B cell (primary cell): Measurements from ENCODE around the gene NGEF. TPM values are rescaled to one million over a fixed set of nuclear protein-coding genes. Genes with fewer than 3 reads are reported as not detected.

ENCODE experiments used
- ATAC-seq: fragments of 200-7000 bp; cut with Tn5 transposase; one replicate; pipeline ENCODE4 v1.10.0; 2021; ENCODE audit warnings: low read depth, mild to moderate bottlenecking, moderate number of reproducible peaks, moderate library complexity
- CTCF ChIA-PET: fragments of 350-600 bp; sonication (Branson Sonifier 250); formaldehyde crosslinking; loops from one replicate; lab custom pipeline; 2021; ENCODE audit warnings: antibody characterized with exemption, inconsistent platforms; lab: Charles Lee
- POLR2A ChIA-PET: fragments of 350-600 bp; sonication (Branson Sonifier 250); formaldehyde crosslinking; loops from one replicate; lab custom pipeline; 2021; ENCODE audit warnings: antibody characterized with exemption; lab: Charles Lee
- DNase-seq: peaks from one replicate; pipeline ENCODE4 v3.0.0; 2013
- H2AFZ ChIP-seq: 2 replicates; pipeline ENCODE4 v1.6.1; 2012; ENCODE audit warnings: mild to moderate bottlenecking, low read depth, low read length; ENCODE audit not compliant: insufficient read depth, poor library complexity, severe bottlenecking
- H3K27ac ChIP-seq, 2 donors: 1 replicate in 1 of 2; 2 replicates in 1 of 2; pipeline ENCODE4 v1.5.1; 2012 to 2013; ENCODE audit warnings: low read length in 2 of 2, mild to moderate bottlenecking in 2 of 2, moderate library complexity in 1 of 2
- H3K27me3 ChIP-seq, 4 experiments: fragments of 200-600 bp in 1 of 4; sonication (generic) in 1 of 4; replicated peaks in 1 of 4; 1 replicate in 2 of 4; 2 replicates in 2 of 4; pipeline versions ENCODE4 v1.6.1 to v1.7.0; 2013 to 2016; ENCODE audit warnings: low read length in 3 of 4, mild to moderate bottlenecking in 2 of 4, mixed read lengths in 1 of 4, moderate library complexity in 1 of 4; ENCODE audit not compliant: insufficient read depth in 4 of 4, control insufficient read depth in 3 of 4; ENCODE audit errors: control extremely low read depth in 1 of 4
- H3K36me3 ChIP-seq, 2 experiments: replicated peaks in 1 of 2; 1 replicate in 1 of 2; 2 replicates in 1 of 2; pipeline versions ENCODE4 v1.6.1 to v1.7.1; 2013; ENCODE audit warnings: low read length in 1 of 2; ENCODE audit not compliant: insufficient read depth in 2 of 2, control insufficient read depth in 1 of 2; ENCODE audit errors: control extremely low read depth in 1 of 2, extremely low read depth in 1 of 2
- H3K4me1 ChIP-seq, 2 donors: fragments of 200-600 bp in 1 of 2; sonication (generic) in 1 of 2; 1 replicate in 1 of 2; 2 replicates in 1 of 2; pipeline versions ENCODE4 v1.5.1 to v1.6.1; 2013 to 2017; ENCODE audit warnings: low read length in 2 of 2; ENCODE audit not compliant: control insufficient read depth in 2 of 2, insufficient read depth in 2 of 2
- H3K4me2 ChIP-seq: replicated peaks from 2 replicates; pipeline ENCODE3; 2012; ENCODE audit warnings: mild to moderate bottlenecking, low read depth, low read length; ENCODE audit not compliant: poor library complexity, severe bottlenecking
- H3K4me3 ChIP-seq, 5 experiments: fragments of 200-600 bp in 1 of 5; sonication (generic) in 1 of 5; 1 replicate in 3 of 5; 2 replicates in 2 of 5; pipeline versions ENCODE4 v1.5.1 to v1.7.0; 2011 to 2016; ENCODE audit warnings: low read length in 4 of 5, mild to moderate bottlenecking in 4 of 5, low read depth in 2 of 5, control low read depth in 1 of 5, moderate library complexity in 1 of 5; ENCODE audit not compliant: insufficient read depth in 1 of 5; ENCODE audit errors: control extremely low read depth in 1 of 5, extremely low read depth in 1 of 5
- H3K79me2 ChIP-seq: fragments of 200-600 bp; sonication (generic); one replicate; pipeline ENCODE4 v1.6.0; 2016; ENCODE audit warnings: low read length; ENCODE audit not compliant: control insufficient read depth, insufficient read depth
- H3K9ac ChIP-seq: fragments of 200-600 bp; sonication (generic); 2 replicates; pipeline ENCODE4 v1.6.1; 2017; ENCODE audit warnings: mild to moderate bottlenecking, low read length, moderate library complexity
- H3K9me3 ChIP-seq, 3 donors: one replicate each; pipeline versions ENCODE4 v1.6.1 to v1.7.1; 2013; ENCODE audit warnings: low read length in 2 of 3; ENCODE audit not compliant: control insufficient read depth in 2 of 3, insufficient read depth in 1 of 3; ENCODE audit errors: control extremely low read depth in 1 of 3
- H4K20me1 ChIP-seq: 2 replicates; pipeline ENCODE4 v1.6.0; 2012; ENCODE audit warnings: mild to moderate bottlenecking, low read length; ENCODE audit not compliant: insufficient read depth, control insufficient read depth, poor library complexity, severe bottlenecking
- H3K27ac Mint-ChIP-seq: one replicate; pipeline ENCODE4 v1.8.0; 2021; ENCODE audit warnings: mixed read lengths
- H3K27me3 Mint-ChIP-seq: one replicate; pipeline ENCODE4 v1.8.0; 2021; ENCODE audit warnings: mixed read lengths
- H3K4me1 Mint-ChIP-seq: one replicate; pipeline ENCODE4 v1.8.0; 2021; ENCODE audit warnings: mixed read lengths
- H3K4me3 Mint-ChIP-seq: one replicate; pipeline ENCODE4 v1.8.0; 2021; ENCODE audit warnings: mixed read lengths
- H3K9me3 Mint-ChIP-seq: one replicate; pipeline ENCODE4 v1.8.0; 2022; ENCODE audit warnings: mixed read lengths; ENCODE audit not compliant: insufficient read depth
- CTCF ChIP-seq: fragments of 200-600 bp; IDR thresholded peaks from one replicate; pipeline ENCODE4 v1.8.0; 2022; ENCODE audit warnings: antibody characterized with exemption, mild to moderate bottlenecking
- EZH2 ChIP-seq: IDR thresholded peaks from 2 replicates; pipeline ENCODE4 v1.6.1; 2012; ENCODE audit warnings: borderline replicate concordance, low read depth, mild to moderate bottlenecking, moderate library complexity, low read length; ENCODE audit not compliant: insufficient read depth, poor library complexity, severe bottlenecking
- WGBS: methylation state at CpG from one replicate; pipeline ENCODE4 v1.1.5; 2013; ENCODE audit warnings: missing lambda C conversion rate; ENCODE audit not compliant: insufficient coverage; 5-methylcytosine and 5-hydroxymethylcytosine counted together
- intact Hi-C: fragments of 100-400 bp; cut with micrococcal nuclease; formaldehyde crosslinking; loops from one replicate; pipeline ENCODE4 v1.10.0; 2022
- polyA plus RNA-seq: library from polyadenylated mRNA; depleted of rRNA; stranded (reverse); fragments of >200 nt; gene quantifications from 2 replicates; pipeline ENCODE4 v1.2.3, GENCODE V29; 2012
- total RNA-seq, 2 donors: library from RNA; stranded (reverse); fragments of 120-200 nt in 1 of 2; gene quantifications; 1 replicate in 1 of 2; 2 replicates in 1 of 2; pipeline versions ENCODE4 v1.2.3 to v1.2.4, GENCODE V29; 2013 to 2022

The NGEF gene
- total and polyA plus RNA-seq, 2 donors (not counting 1 experiment from before 2014, with no cell fraction given): not detected

GRCh38 chr2:232896720-232897597 lies 116.1 kb downstream of the NGEF start:
- no peak for ATAC-seq

More at GRCh38 chr2:232896720-232897597, 116.1 kb downstream of the NGEF start:
- Histone ChIP-seq H3K4me1 (no peaks in the 10 kb centered on the region), H3K4me2 (no peak overlapping the region), H3K79me2 (no peaks in the 10 kb centered on the region), H3K9me3 (peaks cover 0 to 5% (median 0%) of the 10 kb centered on the region in 3 donors), H4K20me1 (no peaks in the 10 kb centered on the region), H3K9ac (no peak overlapping the region), H3K36me3 (no peaks in the 10 kb centered on the region), H2AFZ (no peak overlapping the region), H3K4me3 (no peak overlapping the region), H3K27me3 (peaks cover 0 to under 1% (median 0%) of the 10 kb centered on the region in 4 experiments), H3K27ac (no peak overlapping the region)
- H3K27ac Mint-ChIP-seq: no peak overlapping the region
- no peak for DNase-seq
- 97% methylated on average over 4 of the region's 9 CpGs for WGBS
- CTCF ChIA-PET: no interaction called here
- no peaks in the 10 kb centered on the region for H3K4me1 Mint-ChIP-seq
- POLR2A ChIA-PET: no interaction called here
- peaks cover 10% of the 10 kb centered on the region for H3K27me3 Mint-ChIP-seq
- TF ChIP-seq CTCF (no peak), EZH2 (no peak)
- no peak overlapping the region for H3K4me3 Mint-ChIP-seq
- intact Hi-C loops: no loop called here
- no peaks in the 10 kb centered on the region for H3K9me3 Mint-ChIP-seq
